GM12873 (cell line): Measurements from ENCODE around the gene IRF1.

Experiments
- CTCF ChIP-seq: IDR thresholded peaks from 2 replicates; pipeline ENCODE4 v1.5.1; 2012; ENCODE audit warnings: low read depth, mild to moderate bottlenecking, moderate library complexity, low read length, control low read depth; ENCODE audit not compliant: insufficient read depth; ENCODE audit errors: missing control alignments

IRF1 gene

GRCh38 chr5:132461569-132462070 is 29.0 kb downstream of the IRF1 start:
- no peak for TF ChIP-seq CTCF

- no peak for TF ChIP-seq CTCF
Observed at GRCh38 chr5:132460846-132461568, 29.6 kb downstream of the IRF1 start.

- TF ChIP-seq CTCF, result peak; percentile 34
Observed at GRCh38 chr5:132459983-132460838, 30.4 kb downstream of the IRF1 start.

- no peak for TF ChIP-seq CTCF
Observed at GRCh38 chr5:132459031-132459982, 31.3 kb downstream of the IRF1 start.

DNA sequence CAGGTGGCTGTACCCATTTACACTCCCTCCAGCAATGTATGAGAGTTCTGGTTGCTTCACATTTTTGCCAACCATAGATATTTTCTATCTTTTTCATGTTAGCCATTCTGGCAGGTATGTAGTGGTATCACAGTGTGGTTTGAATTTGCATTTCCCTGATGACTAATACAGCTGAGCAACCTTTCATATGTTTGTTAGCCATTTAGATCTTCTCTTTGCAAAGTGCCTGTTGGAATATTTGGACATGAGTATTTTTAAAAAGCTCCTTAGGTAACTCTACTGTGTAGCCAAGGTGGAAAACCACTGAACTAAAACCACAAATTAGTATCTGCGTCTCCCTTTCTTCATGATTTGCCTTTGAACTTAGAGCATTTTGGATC is 31.9 kb downstream of the IRF1 start:
- no peak for TF ChIP-seq CTCF

DNA sequence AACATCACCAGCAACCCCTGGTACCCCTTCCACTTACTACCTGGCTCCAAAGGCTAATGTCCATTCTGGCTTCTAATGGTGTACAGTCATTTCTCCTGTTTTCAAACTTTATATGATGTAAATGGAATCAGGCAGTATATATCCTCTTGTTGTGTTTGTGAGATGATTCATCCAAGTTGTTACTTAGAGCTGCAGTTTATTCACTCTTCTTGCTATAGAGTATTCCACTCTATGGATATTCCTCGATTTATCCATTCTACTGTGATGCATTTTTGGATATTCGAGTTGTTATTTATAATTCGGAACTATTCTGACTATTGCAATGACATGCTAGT is 32.4 kb downstream of the IRF1 start:
- no peak for TF ChIP-seq CTCF
